ENCODE data around the gene RAD51B.
A peak's percentile ranks its signal among the peaks of the same experiment; 100 is the strongest.

The RAD51B gene

DNA sequence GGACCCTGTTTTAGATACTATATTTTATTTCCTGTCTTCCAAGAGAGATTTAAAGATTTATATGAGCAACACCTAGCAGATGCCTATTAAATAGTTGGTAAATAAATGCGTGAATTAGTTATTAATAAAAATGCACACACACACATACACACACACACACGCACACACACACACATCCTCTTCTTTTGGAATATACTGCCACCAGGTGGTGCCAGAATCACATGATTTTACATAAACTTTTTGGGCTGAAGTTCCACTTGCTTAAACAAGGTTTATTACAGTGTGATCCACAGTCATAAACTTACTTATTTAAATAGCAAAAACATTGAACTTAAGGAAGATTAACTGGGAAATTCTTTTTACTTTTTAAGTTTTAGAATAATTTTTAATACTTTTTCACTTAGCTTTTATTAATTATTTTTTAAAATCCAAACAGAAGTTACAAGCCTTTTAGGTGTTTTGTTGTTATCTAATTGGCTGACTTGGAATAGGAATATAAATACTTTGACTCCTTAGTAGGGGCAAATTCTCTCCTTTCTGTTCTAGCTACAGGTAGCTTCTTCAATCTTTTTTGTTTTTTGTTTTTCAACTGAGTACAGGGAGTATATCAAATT lies 17.5 kb downstream of the RAD51B start:
- DNase-seq, result peak; percentile 83

DNA sequence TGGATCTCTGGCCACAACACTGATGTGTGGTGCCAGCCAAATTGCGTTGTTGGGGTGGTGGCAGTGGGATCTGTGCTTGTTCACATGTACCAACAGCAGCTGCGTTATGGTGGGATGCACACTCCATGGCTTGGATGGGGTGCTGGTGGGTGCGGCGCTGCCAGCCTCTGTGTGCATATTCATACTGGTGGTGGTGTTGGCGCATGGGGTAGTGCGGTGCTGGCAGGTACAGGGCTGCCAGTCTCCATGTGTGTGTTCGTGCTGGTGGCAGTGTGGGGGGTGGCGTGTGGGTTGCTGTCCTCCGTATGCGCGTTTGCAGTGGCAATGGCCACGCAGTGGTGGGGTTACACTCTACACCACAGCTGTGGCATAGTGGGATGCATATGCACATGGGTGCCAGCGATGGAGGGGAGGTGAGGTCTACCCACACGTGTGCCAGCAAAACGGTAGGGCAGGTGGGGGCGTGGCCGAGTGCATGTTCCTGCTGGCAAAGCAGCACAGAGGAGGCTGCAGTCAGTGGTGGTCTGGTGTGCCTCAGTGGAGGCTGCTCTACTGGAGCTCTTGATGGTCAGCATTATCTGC lies 26.5 kb downstream of the RAD51B start:
- no peak for DNase-seq

DNA sequence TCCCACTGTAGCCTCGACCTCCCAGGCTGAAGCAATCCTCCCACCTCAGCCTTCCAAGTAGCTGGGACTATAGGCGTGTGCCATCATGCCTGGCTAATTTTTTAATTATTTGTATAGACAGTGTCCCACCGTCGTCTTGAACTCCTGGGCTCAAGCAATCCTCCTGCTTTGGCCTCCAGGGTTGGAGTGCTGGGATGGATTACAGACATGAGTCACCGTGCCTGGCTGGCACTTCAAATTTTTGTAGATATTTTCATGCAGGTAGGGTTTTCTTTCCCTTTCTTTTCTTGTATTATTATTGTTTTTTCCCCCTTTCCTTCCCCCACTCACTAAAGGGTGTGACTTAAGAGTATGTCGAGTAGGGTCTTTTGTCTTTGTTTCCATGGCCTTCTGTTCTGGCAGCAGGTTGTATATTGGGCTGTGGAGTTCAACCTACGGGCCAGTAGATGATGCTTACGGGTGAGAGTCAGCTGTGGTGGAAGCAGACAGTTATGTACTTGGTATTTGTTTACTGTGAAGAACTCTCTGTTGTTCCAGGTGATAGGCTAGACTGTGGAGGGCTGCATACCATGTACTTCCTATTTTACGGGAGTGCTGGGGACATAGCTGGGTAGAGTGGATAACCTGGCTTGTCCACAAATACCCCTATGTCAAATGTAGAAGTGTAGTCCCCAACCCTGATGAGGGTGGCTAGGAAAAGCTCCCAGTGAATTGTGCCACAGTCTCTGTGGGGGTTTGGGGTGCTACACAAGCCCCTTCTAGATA lies 30.7 kb downstream of the RAD51B start:
- DNase-seq, result no peak

DNA sequence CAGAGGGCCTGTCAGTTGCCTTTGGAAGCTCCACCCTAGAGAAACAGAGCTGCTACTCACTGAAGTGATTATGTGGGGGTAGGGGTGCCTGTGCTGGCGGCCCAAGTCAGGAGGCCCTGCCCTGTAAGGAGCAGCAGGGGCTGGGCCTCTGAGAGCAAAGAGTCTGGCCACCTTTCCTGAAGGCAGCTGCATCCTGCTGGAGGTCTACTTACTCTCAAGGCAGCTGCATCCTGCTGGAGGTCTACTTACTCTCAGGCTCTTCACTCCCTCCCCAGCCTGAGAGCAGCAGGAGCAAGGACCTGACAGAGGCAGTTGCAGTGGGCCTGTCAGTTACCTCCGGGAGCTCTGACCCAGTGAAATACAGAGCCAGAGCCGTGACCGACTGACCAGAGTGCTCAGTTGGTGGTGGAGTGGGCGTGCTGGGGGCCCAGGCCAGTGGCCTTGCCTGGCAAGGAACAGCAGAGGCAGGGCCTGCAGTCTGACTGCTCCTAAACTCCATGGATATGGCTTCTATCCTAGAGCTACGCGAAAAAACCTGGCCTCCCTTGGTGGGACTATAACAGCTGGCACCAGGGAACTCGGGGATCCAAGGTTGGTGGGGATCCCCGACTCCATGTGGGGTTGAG lies 32.3 kb downstream of the RAD51B start:
- DNase-seq, result no peak

DNA sequence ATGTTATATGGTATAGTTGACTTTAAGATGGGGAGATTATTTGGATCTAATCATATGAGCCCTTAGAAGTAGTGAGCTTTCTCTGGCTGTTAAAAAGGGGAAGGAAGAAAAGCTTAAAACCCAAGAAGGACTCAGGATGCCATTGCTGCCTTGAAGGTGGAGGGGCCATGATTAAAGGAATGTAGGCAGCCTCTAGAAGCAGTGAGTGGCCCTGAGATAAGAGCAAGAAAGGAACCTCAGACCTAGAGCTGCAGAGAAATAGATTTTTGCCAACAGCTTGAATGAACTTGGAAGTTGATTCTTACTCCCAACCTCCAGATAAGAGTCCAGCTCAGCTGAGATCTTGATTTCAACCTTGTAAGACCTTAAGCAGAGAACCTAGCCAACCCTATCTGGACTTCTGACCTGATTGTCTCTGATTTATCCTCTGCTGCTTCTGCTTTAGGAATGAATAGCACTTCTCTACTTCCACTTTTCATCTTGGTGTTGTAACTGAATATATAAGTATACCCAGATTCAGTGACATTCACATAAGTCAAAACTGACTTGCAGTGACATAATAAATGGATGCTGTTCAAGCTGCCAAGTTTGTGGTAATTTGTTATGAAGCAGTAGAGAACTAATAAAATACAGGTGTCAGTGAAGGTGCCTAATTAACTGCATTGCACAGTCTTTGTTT lies 33.5 kb downstream of the RAD51B start:
- DNase-seq, result peak; percentile 2

DNA sequence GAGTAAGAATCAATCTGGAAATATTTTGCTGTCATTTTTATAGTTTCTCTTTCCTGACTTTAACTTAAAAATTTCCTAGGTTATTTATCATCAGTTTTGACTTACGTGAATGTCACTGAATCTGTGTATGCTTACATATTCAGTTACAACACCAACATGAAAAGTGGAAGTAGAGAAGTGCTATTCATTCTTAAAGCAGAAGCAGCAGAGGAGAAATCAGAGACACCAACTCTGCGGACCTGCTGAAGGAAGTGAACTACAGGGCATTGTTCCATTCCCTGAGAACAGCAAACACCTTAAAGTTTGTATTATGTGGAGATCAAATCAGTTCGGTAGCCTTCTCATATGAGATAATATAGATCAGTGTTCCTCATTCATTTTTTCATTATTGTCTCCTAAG lies 34.1 kb downstream of the RAD51B start:
- DNase-seq, result peak; percentile 3

DNA sequence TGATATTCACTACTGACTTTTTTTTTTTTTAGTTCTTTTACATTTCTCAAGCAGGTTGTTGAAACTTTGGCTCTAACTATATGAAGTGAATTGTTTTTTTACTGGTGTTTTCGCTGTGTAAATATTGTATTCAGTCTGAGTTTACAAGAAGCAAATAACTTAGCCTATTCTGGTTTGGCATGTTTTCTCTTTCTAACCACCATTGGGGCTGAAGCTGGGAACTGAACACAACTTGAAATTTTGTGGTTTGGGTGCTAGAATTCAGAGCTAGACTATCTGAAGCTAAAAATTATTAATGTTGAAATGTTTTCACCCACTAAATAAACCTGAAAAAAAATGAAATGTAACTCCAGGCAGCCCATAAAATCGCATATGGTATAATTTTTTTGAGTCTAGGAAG lies 37.2 kb downstream of the RAD51B start:
- no peak for DNase-seq

DNA sequence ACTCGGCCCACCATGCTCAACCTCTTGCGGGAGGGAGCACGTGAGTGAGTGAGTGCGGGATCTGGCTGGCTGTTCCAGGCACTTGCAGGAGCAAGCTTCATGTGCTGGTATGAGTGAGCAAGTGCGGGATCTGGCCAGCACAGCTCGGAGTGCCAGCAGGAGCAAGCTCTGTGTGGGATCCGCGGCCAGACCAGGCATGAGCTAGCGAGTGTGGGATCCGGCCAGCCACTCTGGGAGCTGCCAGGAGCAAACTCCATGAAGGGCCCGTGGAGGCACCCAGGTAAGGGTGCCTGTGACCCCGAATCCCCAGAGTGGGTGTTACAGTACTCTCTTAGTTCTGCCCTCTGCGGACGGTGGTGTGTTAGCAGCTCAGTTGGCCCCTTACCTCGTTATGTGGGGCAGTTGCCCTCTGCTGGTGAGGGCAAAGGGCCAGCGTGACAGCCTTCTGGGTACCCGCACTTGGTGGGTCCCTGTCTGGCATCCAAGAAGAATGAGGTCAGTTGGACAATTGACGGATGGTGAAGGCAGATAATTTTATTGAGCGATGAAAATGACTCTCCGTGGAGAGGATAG lies 38.3 kb downstream of the RAD51B start:
- DNase-seq, result no peak

DNA sequence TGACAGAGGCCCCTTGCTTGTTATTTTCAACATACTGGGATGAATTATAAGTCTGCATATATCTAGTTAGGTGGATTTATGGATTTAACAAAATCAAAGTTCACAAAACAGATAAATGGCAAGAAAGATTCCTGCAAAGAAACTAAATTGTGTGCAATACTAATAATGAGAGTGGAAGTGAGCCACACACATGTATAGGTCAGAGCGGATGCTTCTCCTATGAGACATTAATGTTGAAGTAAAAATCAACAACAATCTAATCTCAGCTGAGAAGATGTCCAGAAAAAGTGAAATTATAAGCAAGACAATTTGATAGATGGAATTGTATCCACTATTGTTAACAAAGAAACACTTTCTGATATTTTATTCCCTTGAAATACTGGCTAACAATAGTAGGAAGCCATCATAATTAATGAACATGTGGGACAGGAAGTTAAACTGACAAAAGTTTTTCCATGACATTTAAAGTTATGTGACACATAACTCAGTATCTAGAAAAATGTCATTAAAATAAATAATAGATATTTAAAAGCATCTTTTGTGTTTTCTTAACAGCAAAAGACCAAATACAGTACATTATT lies 39.7 kb downstream of the RAD51B start:
- DNase-seq, result no peak

DNA sequence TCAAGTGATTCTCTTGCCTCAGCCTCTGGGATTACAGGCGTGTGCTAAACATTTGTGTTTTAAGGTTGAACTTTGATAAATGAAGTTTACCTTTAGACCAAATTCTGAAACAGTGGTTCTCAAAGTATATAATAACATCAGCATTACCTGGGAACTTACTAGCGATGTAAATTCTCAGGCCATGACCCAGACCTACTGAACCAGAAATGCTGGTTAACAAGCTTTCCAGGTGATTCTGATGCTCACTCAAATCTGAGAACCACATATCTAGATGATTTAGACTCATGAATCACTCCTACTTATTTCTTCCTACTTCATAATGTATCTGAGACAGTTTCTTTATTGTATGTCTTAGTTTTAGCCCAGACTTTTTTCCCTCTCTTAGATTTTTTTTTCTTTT lies 43.6 kb downstream of the RAD51B start:
- DNase-seq, result no peak

DNA sequence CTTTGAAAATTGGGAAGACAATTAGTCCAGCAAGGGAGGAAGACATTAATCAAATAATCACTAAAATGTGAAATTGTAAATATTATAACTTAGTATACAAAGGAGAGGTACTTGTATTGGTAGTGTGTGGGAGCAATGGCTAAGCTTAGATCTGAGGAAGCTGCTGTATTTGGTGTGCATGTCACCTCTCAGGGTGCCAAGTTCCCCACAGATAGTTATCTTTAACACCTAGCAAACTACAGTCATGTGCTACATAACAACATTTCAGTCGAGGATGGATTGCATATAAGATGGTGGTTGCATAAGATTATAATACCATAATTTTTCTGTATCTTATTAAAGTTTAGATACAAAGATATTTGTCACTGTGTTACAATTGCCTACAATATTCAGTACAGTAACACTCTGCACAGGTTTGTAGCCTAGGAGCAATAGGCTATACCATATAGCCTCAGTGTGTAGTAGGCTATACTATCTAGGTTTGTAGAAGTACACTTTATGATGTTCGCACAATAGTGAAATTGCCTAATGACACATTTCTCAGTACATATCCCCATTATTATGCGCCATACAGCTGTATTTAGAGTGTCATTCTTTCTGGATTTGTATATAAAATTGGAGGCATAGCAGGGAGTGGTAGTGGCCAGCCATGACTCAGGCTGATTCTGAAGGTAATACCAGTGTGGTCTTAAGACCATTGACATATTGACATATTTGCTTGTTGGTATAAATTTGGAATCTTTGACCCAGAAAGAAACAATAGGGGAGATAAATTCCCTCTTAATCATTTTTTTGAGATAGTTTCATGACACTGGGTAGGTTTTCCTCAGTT lies 55.8 kb downstream of the RAD51B start:
- peak; percentile 35 for DNase-seq

DNA sequence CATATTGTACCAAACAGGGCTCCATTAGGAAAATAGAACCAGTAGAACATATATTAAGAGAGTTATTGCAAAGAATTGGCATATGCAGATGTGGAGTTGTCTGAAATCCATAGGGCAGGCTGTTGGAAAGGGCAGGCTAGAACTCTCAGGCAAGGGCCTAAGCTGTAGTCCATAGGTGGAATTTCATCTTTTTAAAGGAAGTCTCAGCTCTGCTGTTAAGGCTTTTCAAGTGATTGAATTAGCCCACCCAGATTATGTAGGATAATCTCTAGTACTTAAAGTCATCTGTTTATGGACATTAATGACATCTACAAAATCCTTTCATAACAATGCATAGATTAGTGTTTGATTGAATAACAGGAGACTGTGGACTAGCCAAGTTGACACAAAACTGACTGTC lies 59.4 kb downstream of the RAD51B start:
- no peak for DNase-seq

DNA sequence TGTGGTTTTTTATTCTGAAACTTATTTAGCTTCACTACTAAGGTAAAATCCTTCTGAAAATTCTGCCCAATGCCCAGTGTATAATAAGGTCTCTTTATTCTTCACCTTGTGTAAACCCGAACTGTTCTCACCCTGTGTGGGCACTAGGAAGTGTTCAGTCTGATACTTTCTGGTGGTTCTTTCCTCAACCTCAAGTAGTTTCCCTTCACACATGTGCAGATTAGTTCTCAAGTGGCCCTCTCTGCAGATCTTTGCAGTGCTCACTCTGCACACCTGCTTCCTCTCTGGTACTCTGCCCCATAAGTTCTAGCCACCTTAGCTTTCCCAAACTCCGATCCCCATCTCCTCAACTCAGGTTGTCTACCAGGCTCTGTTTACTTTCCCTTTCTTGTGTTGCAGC lies 61.6 kb downstream of the RAD51B start:
- DNase-seq, result peak; percentile 19

DNA sequence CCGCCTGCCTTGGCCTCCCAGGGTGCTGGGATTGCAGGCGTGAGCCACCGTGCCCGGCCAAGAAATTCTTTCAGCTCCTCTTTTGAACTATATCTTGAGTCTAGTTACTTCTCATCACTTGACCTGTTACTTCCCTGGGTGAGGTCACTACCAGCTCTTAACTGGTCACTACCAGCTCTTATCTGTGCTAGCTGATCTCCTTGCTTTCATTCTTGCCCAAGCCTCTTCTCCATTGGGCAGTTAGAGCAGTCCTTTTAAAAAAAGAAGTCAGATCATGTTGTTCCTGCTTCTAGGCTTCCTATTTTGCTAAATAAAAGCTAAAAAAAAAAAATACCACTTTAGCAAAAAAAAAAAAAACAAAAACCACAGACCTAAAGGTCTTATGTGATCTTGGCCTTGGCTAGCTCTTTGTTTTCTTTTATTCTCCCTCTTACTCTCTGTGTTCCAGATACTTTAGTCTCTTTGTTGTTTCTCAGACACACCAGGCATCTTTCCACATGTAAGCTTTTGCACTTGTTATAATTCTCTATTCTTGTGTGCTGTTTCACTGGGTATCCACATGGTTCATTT lies 63.5 kb downstream of the RAD51B start:
- DNase-seq, result no peak

DNA sequence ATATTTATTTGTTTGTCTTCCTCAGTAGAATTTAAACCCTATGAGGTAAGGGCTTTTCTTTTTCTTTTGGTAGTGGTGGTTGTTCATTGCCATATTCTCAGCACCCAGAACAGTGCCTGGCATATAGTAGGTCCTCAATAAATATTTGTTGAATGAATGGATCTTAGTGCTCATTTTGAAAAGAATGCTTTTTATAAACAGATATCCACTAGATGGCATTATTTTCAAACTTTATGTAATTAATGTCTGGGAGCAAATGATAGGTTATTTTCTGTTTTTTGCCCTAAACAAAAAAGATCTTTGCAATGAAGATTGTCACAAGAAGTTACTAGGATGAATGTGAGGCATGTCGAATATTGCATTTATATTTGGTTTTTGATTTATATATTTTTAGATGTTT lies 64.1 kb downstream of the RAD51B start:
- peak; percentile 11 for DNase-seq

DNA sequence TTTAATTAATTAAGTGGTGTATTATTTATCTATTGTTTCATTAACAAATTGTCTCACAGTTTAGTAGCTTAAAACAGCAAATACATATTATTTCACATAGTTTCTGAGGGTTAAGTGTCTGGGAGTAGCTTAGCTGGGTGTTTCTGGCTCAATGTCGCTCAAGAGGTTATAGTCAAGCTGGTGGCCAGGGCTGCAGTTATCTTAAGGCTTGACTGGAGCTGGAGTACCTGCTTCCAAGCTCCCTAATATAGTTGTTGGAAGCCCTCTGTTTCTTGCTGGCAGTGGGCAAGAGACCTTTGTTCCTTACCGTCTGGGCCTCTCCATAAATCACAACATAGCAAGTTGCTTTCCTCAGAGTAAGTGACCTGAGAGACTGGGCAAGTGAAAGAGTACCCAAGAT lies 66.6 kb downstream of the RAD51B start:
- no peak for DNase-seq

DNA sequence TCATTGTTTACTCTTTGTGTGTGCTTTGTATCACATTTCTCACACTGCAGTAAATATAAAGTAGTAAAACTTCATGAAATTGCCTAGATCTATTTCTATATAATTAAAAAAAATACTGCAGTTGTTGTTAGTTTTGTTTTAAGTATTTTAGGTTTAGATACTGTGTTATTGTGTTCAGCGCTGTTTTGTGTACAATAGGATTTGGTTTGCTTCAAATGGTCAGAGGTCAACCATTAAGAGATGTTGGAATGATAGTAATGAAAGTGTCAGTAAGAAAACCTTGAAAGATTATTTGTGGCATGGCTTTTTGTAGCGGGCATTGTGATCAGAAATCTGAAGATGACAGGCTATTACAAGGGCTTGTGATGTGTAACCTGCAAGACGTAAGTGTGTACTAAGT lies 67.9 kb downstream of the RAD51B start:
- DNase-seq, result no peak

DNA sequence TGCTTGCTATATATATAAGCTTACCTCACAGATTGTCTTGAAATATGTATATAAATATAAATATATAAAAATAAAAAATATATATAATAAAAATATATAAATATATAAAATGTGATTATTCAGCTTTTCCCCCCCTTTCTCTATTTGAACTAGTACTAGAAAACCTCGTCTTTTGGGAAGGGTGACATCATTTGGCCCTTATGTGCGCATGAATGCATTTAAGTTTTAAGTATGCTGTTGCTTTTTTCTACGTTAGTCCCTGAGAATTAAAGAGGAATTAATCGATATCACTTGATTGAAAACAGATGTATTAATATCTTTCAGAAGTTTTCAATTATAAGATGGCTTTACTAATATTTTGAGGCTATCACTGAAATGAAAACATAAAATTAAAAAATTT lies 69.9 kb downstream of the RAD51B start:
- no peak for DNase-seq

DNA sequence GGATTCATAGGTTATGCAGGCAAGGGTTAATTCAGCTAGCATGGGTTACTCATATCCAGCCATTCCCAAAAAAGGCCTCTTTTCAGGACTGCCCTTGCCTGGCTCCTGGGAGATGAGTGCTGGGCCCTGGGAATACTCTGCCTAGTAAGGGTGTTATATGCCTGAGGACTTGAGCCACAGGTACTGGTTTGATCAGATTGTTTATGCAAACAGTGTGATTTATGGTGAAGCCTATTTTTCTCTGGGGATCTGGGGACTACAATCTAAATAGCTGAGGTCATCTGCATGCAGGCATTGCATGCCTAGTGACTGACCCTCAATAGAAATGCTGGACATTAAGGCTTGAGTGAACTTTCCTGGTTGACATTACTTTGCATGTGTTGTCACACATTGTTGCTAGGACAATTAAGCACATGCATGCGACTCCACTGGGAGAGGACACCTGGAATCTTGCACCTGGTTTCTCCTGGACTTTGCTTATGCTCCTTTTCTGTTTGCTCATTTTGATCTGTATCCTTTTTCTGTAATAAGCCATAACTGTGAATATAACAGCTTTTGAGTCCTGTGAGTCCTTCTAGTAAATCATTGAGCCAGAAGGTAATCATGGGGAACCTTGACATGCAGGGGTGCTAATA lies 73.0 kb downstream of the RAD51B start:
- DNase-seq, result no peak

DNA sequence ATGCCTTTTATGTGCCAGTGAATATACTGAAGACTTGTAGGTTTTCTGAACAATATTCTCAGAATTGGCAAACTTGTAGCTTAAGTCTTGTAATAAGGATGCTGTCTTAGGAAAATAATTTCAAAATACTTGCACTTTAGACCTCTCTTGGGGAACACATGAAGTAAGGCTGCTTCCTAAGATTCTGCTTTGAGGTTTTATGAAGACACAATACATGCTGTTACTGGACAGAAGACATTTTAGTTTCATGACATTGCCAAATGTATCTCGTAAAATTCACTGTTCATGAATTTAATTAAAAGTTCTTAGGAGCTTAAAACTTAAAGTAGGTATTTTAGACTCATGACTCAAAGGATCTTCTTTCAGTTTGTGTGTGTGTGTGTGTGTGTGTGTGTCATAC lies 80.7 kb downstream of the RAD51B start:
- DNase-seq, result no peak

All from CD4-positive, alpha-beta T cell treated with Interleukin-17A for 1 hour (primary cell).